GOT3 (cell line): Measurements from ENCODE around the gene PDLIM5.

Experiments used
- DNase-seq: peaks from one replicate; lab custom pipeline; 2025; ENCODE audit warnings: mixed read lengths; lab: John Stamatoyannopoulos, UW

Gene PDLIM5

GRCh38 chr4:94559351-94559806 is 107.6 kb downstream of the PDLIM5 start:
- DNase-seq, result no peak

GRCh38 chr4:94561249-94562024 is 109.7 kb downstream of the PDLIM5 start:
- DNase-seq, result no peak

GRCh38 chr4:94562285-94562684 is 110.5 kb downstream of the PDLIM5 start:
- DNase-seq, result no peak

- no peak for DNase-seq
Observed at GRCh38 chr4:94564252-94564651, 112.5 kb downstream of the PDLIM5 start.

- no peak for DNase-seq
Observed at GRCh38 chr4:94566420-94566819, 114.7 kb downstream of the PDLIM5 start.

DNA sequence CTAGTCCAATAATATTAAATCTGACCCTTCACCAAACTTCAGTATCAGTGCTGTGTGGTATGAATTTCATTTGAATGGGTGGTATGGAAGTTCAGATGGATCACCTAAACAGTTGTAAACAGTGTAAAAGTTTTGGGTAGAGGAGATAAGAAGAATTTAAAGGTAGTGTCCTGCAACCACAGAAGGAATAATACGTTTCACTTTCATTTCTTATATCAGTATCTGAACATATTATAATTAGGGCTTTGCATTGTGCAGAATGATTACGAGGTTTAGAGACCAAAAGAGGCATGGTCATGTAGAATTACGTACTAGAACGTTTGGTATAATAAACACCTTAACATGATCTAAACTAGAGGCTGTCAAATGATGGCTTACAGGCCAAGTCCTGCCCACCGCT is 116.1 kb downstream of the PDLIM5 start:
- no peak for DNase-seq

GRCh38 chr4:94570558-94570957 is 118.8 kb downstream of the PDLIM5 start:
- no peak for DNase-seq

DNA sequence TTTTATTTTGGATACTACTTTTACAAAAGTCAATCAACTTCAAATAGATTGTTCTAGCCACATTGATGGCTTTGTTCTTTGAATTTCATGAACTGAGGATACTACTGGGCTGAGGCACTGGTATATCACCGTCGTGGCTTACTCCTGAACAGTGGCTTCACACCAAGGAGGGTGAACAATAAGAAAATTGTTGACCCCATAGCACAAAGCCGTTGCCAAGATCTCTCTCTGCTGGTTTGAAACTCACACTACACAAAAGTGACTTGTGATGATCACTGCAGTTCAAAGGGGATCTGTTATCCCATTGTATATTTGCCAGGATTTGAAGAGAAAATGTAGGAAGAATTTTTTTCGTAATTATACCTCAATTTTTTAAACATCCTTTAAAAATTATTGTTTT is 119.6 kb downstream of the PDLIM5 start:
- no peak for DNase-seq

DNA sequence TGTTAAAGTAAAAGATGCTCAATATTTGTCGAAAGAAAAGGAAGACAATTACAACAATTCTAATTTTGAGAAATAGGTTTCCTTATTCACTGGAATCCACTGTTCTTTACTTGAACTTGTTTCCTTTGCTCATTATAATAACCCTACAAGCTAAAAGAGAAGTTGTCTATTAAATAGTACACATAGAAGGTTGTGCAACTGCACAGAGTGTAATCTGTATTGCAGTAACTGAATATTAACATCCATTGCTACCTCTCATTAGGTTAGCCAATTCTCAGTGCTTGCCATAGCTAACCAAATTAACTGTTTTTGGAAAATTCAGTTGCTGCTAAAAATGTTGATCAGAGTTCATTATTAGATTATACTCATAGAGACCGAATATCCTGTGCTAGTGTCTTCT is 120.0 kb downstream of the PDLIM5 start:
- DNase-seq, result no peak

DNA sequence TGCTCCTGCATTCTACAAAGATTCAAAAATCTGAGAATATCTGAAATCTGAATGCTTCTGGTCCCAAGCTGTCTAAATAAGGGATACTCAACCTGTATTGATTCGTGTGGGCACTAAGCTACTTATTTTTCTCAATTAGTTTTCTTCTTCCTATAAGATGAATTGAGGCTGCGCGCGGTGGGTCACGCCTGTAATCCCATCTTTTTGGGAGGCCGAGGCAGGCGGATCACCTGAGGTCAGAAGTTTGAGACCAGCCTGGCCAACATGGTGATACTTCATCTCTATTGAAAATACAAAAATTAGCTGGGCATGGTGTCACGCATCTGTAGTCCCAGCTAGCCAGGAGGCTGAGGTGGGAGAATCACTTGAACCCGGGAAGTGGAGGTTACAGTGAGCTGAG is 122.3 kb downstream of the PDLIM5 start:
- no peak for DNase-seq

DNA sequence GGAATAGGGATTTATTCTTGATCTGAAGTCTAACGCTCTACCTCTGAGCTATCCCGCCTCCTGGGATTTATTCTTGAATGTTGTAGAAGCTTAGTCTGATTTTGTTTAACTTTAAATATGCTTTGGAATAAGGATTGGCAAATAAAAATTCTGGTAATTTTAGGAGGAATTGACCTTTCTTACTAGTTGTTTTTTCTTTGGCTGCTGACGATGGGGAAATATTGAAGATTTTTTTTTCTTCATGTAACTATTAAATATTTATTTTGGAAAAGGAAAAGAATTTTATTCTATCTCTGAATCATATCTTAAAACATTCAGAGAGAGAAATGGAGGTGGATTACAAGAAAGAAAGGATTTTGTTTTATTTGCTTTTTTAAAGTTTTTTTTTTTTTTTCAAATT is 122.9 kb downstream of the PDLIM5 start:
- DNase-seq, result no peak

GRCh38 chr4:94575652-94576051 is 123.9 kb downstream of the PDLIM5 start:
- DNase-seq, result no peak

GRCh38 chr4:94576210-94576609 is 124.5 kb downstream of the PDLIM5 start:
- DNase-seq, result no peak

DNA sequence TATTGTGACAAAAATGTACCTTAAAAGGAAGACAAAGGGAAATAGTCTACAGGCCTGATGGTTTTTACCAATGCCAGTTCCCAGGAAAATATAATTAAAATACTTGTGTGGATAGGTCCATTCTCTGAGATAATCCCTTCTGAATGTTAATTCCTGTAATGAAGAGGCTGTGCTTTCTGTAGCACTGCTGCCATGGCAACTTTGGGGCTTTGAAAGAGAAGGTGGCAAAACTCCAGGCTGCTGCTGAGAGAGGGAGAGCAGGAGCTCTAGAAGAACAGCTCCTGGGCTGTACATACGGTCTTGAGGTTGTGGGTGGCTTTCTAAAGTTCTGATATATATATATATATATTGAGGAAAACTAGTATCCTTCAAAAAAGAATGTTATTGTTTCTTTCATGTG is 125.4 kb downstream of the PDLIM5 start:
- no peak for DNase-seq

- no peak for DNase-seq
Observed at GRCh38 chr4:94578195-94578594, 126.5 kb downstream of the PDLIM5 start.

DNA sequence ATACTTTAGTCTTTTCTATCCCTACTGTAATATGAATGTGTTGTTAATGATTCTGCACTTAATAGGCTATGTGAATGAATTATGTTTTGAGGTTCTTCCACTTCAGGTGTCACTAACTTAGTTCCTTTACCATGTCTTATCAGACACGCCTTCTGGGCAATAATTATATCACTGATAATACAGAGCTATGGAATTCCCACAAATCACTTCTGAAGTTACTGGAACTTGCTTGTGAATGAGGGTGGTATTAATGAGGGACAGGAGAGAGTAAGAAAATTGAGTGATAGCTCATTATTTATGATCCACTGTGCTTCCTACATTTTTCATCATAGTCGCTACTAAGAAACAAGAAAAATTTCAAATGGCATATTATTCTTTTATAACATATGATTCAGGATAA is 130.0 kb downstream of the PDLIM5 start:
- DNase-seq, result no peak

- DNase-seq, result no peak
Observed at GRCh38 chr4:94582517-94582916, 130.8 kb downstream of the PDLIM5 start.

DNA sequence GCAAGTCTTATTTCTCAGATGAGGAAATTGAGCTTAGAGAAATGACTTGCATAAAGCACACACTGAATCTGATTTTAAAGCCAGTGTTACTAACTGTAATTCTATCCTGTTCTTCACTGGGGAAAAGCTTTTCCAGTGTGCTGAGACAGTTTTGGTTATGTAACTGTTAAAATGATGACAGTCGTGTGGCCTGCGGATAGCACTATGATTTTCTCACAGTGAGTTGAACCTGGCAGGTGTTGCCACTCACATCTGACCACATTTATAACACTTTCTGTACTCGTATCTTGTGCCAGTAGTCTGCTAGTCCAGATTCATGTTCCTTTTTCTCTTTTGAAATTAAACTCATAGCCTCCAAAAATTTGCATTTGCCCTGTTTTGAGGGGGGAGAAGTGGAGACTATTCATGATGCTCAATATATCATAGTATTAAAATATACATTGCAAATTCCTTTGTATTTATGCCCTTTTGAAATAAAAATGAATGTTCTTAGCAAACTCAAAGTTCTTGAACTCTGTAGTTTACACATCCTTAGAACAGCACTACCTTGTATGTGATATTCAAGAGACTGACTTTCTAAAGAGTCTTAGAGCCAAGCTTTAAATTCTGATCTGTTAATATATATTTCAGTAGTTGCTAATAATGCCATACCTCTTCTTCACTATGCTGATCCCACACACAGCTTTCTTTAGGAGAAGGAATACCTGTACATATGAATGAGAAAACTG is 132.3 kb downstream of the PDLIM5 start:
- DNase-seq, result no peak

- no peak for DNase-seq
Observed at GRCh38 chr4:94588896-94589693, 137.4 kb downstream of the PDLIM5 start.

- no peak for DNase-seq
Observed at GRCh38 chr4:94590493-94590892, 138.8 kb downstream of the PDLIM5 start.

DNA sequence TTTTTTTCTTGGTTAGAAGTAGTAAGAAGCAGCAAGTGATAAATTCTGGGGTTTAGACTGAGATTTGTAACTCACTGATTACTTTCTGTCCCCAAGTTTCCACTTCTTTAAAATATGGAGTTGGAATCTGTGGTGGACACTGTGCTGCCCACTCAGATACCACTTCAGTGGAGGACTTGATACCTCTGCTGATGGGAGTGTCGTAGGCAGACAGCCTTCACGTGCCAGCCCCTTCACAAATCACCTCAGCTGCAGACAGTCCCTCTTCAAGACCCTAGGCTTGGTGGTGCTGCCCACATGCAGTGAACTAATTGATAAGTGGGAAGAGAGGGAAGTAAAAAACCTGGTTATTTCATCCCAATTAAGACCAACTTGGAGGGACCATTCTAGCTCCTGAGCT is 139.5 kb downstream of the PDLIM5 start:
- DNase-seq, result no peak

GRCh38 chr4:94595013-94595412 is 143.3 kb downstream of the PDLIM5 start:
- DNase-seq, result no peak
